Stimulated activated CD8-positive, alpha-beta memory T cell treated with anti-CD3 and anti-CD28 coated beads, Interleukin-7, amount 100 ng/mL, for 4 hours (primary cell): Measurements from ENCODE around the gene HOXD12.

Experiments
- DNase-seq, 2 donors: peaks; one replicate each; pipeline ENCODE4 v3.0.0-alpha.2; 2020; ENCODE audit warnings: low read depth in 2 of 2

HOXD12 gene

DNA sequence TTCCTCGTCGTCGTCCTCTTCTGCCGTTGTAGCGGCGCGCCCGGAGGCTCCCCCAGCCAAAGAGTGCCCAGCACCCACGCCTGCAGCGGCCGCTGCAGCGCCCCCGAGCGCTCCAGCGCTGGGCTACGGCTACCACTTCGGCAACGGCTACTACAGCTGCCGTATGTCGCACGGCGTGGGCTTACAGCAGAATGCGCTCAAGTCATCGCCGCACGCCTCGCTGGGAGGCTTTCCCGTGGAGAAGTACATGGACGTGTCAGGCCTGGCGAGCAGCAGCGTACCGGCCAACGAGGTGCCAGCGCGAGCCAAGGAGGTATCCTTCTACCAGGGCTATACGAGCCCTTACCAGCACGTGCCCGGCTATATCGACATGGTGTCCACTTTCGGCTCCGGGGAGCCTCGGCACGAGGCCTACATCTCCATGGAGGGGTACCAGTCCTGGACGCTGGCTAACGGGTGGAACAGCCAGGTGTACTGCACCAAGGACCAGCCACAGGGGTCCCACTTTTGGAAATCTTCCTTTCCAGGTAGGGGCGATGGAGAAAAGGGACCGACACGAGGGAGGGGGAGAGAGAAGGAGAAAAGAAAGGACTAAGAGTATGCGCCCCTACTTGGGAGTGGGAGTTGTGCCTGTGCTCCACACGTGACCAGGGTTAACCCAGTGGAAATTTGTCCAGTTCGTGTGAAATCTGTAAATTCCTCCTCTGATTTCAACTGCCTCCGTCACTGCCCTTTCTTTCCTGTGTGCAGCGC lies 6.3 kb upstream of the HOXD12 start:
- DNase-seq = no peak

DNA sequence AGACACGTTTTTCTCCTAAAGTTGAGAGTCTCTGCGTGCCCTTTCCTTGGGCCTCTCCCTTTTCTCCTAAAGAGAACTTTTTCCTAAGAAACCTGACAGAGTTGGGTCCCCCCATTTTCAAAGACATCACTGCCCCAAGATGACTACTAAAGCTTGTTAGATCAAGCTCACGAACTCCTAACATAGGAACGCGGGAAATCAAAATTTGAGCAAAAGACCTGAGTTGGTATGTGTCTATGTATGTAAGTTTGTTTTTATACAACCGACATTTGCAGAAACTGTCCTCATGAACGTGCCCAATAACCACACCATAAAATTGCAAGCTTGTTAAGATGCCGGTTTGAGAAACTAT lies 5.7 kb upstream of the HOXD12 start:
- no peak for DNase-seq

DNA sequence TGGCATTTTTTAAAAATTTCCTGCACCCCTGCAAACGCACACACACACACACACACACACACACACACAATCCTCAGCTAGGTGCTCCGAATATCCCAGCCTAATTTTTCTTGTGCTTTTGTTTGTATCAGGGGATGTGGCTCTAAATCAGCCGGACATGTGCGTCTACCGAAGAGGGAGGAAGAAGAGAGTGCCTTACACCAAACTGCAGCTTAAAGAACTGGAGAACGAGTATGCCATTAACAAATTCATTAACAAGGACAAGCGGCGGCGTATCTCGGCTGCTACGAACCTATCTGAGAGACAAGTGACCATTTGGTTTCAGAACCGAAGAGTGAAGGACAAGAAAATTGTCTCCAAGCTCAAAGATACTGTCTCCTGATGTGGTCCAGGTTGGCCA lies 5.2 kb upstream of the HOXD12 start:
- no peak for DNase-seq

DNA sequence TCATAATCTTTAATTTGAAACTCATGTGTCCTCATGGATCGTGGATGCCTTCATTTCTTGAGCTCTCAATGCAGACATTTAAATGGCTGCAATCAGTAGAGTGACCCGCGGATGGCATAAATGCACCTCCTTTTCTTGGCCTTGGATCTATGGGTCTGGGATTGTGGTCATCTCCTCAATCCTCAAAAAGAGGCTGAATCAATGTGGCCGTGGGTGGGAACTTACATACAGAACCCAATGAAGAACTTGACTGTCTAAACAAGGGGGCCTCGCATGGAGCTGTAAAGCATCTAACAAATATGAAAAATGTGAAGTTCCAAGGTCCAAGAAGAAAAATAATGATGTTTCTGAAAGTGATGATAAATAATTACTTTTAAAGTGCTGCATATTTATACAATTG lies 4.2 kb upstream of the HOXD12 start:
- DNase-seq = no peak

DNA sequence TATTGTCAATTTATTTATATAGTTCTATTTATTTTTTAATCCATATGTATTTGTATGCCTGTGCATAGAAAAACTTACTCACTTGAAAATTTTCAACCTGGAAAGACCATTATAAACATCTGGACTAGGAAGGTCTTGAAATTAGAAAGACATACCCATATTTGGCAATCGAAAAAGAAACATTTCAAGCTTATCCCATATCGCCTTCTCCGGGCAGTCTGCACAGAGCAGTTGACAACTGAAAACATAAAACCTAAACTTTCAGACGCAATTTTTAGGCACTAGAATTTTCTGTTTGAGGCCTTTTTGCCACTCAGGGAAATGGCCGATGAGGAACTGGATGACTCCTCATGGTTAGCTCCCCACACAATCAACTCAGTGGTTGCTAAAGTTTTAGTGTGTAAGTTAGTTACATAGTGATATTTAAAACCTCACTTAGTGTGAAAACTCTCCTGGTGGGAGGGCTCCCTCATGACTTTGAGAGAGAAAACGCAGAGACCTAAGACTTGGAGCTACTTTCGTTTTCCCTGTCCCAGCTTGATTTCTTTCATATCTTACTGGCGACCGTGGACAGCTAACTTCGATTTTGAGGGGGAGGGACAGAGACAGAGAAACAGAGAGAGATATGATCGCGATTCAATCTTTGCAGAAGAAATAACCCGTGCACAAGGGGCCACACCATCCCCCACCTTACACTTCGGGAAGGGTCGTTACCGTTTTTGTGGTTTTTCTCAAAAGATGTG lies 3.2 kb upstream of the HOXD12 start:
- no peak for DNase-seq

DNA sequence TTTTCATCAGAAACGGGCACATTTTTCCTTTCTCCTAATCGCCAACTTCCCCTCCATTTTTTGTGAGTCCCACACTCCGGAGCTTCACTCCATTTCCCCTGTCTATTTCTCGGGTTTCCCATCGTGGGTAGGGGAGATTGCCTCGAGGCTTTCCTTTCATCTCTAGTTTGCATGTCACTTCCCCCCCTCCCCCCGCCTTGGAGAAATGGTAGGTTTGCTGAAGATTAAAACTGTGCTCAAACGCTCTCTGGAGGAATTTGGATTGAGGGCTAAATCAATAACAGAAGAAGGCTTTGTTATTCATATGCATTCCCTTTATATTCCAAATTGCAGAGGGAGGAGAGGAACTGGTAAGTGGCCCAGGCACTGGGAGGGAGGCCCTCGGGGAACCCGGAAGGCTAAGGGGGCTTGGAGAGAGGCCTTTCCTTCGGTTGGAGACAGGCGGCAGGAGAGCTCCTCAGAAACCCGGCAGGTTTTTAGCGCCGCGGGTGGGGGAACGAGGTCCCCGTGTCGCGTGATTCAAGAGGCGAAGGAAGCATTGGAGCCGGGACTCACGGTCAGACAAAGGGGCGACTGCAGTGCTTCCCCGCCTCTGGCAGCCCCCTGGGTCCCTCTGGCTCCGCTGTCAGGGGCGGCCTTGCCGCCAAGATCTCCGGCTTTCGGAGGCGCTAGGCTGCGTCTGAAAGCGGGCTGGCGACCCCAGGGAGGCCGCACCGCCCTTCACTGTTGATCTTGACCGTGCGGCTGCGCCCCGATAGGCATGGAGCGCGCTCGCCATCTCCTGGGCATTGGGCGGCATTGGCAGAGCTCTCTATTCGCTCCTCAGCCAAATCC lies 2.4 kb upstream of the HOXD12 start:
- peak in 1 of 2 donors; percentile 25 for DNase-seq

DNA sequence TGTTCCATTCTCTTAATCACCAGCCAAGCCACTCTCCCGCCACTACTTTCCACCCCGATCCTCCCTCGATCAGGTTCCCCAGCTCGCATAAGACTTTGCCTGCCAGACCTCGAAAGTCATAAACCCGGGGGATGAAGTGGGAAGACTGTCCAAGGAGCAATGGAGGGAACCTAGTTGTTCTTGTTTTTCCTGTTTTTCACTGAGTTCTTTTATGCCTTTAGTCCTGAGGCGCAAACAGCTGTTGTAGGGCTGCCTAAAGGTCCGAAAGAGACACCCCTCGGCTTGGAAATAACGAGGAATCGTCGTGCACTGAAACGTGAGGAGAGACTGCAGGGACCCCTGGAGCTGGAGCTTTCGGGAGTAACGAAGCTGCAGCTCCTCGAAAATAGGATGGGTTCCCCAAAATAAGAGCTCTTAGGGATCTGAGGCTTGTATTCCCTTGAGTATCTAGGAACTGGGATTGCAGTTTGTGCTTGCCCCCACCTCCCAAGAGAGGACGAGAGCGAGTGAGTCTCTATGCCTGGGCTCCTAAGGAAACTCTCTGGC lies 1.7 kb upstream of the HOXD12 start:
- no peak for DNase-seq

DNA sequence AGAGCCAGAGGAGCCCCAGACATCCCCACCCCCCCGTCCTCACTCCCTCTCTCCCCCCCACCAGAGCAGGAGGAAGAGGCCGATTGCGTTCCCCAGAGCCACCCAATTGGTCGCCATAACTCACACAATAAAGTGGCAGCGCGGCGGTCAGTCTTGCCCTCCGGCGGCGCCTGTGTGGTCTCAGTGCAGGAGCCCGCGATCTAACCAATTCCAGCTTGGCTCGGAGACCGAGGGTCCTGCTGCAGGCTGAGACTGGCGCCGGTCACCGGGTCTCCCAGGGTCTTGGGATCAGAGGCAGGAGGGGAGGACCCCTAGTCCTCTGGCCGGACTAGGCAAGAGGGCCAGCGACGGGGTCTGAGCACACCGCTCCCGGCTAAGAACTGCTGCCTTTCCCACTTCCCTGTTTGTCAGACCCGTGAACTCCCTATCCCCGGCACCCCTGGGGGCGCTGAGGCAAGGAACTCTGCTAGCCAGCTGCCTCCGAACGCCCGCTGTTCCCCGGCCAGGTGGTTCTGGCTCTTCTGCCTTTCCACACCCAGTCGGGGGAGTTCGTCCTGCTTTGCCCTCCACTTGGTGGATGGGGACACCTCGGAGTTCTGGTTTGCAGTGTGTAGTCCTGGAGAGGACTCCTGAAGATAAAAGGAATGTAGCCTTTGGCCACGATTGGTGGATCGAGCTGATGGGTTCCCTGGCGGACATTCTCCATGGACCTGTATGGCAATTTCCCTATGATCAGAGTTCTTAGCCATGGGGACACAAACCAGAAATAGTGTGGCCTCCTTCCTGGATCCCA lies 1.0 kb upstream of the HOXD12 start:
- no peak for DNase-seq

DNA sequence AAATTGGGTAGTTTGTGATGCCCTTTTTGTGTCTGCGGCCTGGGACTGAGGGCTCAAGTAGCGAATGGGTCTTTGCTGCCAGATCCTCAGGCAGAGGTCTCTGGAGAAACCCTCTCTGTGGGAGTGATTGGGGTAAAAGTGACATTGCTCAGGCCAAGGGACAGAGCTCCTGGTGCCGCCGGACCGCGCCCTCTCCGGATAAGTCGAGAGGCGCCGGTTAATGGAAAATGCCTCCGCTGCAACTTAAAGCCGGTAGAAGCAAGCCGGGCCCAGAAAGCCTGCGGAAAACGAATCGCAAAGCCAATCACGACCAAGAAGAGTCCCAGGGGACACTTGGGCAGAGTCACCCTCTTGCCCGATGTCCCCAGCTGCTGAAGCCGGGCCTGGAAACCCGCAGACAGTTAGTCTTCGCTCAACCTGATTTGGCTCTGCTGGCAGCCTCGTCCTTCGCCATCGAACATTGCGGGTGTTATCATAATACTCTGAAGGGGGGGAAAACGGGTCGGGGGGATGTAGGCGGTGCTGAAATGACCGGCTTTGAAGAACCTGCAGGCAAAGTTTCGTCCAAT lies 352 bp upstream of the HOXD12 start:
- no peak for DNase-seq

DNA sequence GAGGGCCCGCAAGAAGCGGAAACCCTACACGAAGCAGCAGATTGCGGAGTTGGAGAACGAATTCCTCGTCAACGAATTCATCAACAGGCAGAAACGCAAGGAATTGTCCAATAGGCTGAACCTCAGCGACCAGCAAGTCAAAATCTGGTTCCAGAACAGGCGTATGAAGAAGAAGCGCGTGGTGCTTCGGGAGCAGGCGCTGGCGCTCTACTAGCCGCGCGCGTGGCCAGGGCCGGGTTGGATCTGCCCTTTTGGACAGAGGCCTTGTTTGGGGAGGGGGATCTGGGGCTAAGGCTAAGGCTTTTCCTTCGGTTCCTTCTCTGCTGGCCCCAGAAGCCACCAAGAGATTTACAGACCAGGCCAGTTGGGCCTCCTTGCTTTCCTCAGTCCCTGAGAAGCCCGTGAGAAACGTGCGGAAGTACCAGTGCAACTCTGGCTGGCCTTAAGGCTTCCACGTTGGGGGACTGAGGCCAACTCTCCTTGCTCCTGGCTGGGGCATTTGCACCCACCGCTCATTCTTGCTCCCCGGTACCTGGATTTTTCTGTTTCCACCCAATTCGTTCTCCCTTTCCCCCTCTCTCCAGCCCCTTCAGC lies 1.0 kb downstream of the HOXD12 start:
- DNase-seq = no peak

DNA sequence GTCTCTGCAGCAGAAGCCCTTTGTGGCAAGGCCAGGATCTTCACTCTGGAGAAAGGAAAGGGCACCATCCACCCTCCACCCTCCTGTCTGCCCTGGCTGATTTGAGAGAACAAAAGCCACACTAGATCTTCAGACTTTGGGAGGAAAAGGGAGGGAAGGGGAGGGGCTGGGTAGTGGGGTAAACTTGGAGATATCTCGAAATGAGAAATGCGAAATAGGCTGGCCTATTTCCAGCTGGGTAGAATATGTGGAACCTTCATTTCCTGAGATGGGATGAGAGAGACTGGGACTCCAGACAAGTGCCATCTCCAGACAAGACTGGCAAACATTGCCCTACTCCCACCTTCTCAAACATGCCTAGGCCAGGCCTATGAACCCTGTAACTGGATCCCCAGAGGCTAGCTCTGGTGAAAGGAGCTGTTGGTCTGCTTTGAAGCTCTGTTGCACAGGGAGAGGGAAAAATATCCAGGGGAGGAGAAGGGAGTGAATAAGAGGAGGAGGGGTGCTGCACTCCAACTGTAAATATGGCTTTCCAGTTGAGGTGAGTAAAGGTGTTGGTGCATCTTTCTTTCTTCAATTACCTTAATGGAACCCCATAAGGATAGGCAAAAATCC lies 1.7 kb downstream of the HOXD12 start:
- no peak for DNase-seq

DNA sequence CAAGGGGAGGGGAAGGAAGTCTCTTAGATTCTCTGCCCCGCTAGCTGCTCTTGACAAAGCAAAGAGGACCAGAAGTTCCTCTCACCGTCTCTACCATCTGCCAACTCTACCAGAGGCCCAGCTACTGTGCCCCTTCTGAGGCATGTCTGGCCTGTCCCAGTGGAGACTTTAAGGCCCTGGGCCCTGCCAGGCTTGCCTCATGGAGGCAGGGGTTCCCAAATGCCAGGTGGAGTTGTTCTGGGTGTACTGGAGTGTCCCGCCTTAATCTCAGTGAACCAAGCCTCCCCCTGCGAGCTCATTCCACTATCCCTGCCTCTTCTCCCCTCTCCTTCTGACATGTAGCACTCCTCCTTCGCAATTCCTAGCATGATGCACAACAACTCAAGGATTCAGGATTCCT lies 2.2 kb downstream of the HOXD12 start:
- DNase-seq = no peak

DNA sequence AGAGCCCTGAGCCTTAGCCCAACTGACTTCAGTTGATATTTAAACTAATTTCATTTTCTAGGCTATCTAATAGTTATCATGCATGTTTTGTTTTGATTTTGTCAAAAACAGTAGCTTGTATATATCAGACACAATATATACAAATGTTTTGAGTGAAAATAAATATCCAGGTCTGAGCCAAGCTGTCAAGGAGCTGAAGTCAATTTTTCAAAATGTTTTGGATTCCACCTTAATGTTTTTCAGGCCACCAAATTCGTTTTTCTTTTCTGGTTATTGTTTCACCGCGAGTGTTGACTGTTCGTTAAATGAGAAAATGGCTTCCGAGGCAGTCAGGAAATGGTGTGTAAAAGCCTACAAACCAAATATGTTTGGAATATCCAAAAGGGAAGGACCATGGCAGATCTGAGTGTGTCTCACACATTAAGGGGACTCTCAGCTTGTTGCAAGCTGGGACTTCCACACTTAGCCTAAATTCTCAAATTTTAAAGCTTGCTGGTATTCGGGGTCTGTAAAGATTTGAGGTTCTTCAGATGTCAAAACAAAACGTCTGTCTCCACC lies 2.8 kb downstream of the HOXD12 start:
- DNase-seq = no peak

DNA sequence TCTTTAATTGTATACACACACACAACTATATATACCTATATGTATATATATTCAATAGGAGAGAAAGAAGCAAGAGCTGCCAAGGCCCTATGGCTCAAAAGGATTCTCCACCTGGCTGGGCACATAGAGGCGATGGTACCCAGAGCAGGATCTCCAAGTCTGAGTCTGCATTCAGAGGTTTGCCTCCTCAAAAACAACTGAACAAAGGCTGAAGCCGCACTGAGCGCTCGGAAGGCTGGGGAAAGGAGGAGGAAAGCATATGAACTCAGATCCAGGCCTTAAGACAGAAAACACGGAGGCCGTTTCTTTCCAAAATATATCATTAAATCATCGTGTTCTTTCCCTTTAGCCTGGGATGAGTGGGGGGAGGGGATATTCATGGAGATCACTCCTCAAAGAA lies 3.6 kb downstream of the HOXD12 start:
- no peak for DNase-seq

DNA sequence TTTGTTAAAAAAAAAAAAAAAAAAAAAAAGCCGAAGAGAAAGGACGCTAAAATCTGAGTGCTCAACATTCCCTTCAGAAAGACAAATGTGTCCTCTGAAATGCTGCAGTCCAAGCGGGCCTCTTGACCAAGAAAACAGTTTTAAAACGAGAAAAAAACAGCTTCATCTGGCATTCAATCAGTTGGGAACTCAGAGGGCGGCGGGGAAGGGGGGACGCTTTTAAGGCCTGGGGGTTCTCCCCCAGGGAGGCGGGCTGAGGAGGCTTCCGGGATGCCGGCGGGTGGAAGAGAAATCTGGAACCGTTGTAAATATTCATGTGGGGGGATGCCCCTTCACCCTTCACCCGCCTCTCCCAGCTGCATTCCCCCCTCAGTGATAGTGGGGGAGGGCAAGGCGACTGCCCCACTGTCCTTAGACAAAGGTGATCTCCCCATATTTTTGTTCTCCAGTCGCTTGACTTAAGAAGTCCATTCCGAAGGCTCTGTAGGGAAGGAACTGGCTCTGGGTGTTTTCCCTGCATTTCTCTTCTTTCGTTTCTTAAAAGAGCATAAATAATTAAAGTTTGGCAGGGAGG lies 4.2 kb downstream of the HOXD12 start:
- no peak for DNase-seq

DNA sequence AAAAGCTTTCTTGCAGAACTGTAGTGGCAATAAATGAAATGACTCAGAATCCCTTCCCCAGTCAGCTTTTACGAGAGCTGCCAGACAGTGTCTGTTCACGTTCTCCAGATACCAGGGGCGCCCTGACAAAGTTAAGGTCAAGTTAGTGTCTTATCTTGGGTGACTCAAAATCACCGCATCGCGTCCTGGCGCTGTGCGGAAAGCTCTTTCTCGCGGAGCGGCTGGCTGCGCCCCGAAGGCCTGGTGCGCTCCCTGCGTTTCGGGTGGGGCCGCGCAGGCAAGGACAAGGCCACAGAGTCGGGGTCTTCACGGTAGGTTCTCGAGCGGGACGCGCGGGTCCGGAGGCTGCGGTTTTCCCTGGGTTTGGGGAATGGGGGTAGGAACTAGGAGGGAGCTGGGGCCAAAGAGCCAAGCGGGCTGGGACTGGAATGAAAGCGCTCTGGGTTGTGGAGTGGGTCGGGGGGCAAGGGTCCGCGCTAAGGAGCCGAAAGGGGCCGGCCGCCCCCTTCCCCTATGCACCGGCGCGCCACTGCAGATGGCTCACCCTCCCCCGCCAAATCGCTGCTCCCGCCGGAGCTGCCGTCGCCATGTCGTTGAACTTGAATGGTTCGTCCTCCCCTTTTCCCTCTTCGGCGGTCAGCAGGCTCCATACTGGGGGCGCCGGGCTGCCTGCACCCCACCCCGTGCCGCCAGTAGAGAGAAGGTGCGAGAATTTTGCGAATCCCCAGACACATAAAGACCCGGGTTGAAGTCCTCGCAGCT lies 4.9 kb downstream of the HOXD12 start:
- DNase-seq = no peak

DNA sequence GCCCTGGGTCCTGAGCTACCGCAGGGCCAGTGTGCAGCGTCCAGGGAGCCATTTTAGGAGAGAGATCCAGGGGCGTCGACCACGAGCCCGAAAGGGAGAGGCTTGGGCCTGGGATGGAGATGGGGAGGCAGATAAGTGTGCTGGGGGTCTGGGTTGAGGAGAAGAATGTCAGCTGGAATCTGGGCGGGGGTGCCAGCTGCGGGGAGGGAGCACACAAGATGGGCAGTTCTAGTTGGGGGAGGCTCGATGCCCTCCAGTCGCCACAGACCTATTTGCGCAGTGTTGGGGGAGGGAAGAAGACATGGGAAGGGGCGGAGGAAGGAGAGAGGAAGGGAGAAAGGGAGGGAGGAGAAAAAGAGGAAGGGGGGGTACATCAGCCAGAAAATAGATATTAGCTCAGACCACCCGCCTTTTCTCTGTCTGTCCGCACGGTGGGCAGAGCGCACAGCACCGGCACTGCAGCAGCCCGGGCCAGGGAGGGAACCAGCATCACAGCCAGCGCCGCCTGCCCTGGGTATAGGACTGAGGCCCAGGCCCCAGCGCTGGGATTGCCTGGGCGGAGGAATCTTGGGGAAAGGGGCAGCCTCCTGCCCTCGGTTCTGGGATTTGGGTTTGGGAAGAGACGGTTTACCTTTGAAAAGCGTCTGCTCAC lies 5.6 kb downstream of the HOXD12 start:
- no peak for DNase-seq
